HG03108 (cell line): ENCODE measurements around the gene DIAPH2.

Source experiments
- ATAC-seq: cut with Tn5 transposase; IDR thresholded peaks from one replicate; pipeline ENCODE4 v1.9.1; 2021; ENCODE audit warnings: moderate library complexity; ENCODE audit not compliant: unreplicated experiment

DIAPH2 gene

GRCh38 chrX:96684339-96685209 is at the start of gene DIAPH2:
TSS of gene DIAPH2 (plus strand) at chrX:96684842.
- ATAC-seq: peak; percentile 66

GRCh38 chrX:96650023-96650422 is 34.6 kb upstream of the DIAPH2 start:
- no peak for ATAC-seq

GRCh38 chrX:96655947-96656623 is 28.6 kb upstream of the DIAPH2 start:
- ATAC-seq: no peak

- ATAC-seq: no peak
Measured at GRCh38 chrX:96682516-96682915, 2.1 kb upstream of the DIAPH2 start.

- no peak for ATAC-seq
Measured at GRCh38 chrX:96683997-96684338, 674 bp upstream of the DIAPH2 start.

GRCh38 chrX:96685210-96686099 is 813 bp downstream of the DIAPH2 start:
- peak; percentile 18 for ATAC-seq

- ATAC-seq: no peak
Measured at GRCh38 chrX:96687776-96688175, 3.1 kb downstream of the DIAPH2 start.

- no peak for ATAC-seq
Measured at GRCh38 chrX:96688789-96689188, 4.1 kb downstream of the DIAPH2 start.

GRCh38 chrX:96689991-96690390 is 5.3 kb downstream of the DIAPH2 start:
- ATAC-seq: no peak

GRCh38 chrX:96692454-96692853 is 7.8 kb downstream of the DIAPH2 start:
- no peak for ATAC-seq

GRCh38 chrX:96692890-96693289 is 8.2 kb downstream of the DIAPH2 start:
- ATAC-seq: no peak

GRCh38 chrX:96693407-96693806 is 8.8 kb downstream of the DIAPH2 start:
- ATAC-seq: no peak

- no peak for ATAC-seq
Measured at GRCh38 chrX:96696462-96696861, 11.8 kb downstream of the DIAPH2 start.

GRCh38 chrX:96700625-96701024 is 16.0 kb downstream of the DIAPH2 start:
- ATAC-seq: no peak

- ATAC-seq: no peak
Measured at GRCh38 chrX:96703379-96703778, 18.7 kb downstream of the DIAPH2 start.

GRCh38 chrX:96703816-96704215 is 19.2 kb downstream of the DIAPH2 start:
- ATAC-seq: no peak

- ATAC-seq: no peak
Measured at GRCh38 chrX:96704629-96705028, 20.0 kb downstream of the DIAPH2 start.

GRCh38 chrX:96705905-96706304 is 21.3 kb downstream of the DIAPH2 start:
- no peak for ATAC-seq

GRCh38 chrX:96707804-96708203 is 23.2 kb downstream of the DIAPH2 start:
- no peak for ATAC-seq

- no peak for ATAC-seq
Measured at GRCh38 chrX:96710031-96710430, 25.4 kb downstream of the DIAPH2 start.

- ATAC-seq: no peak
Measured at GRCh38 chrX:96713303-96713702, 28.7 kb downstream of the DIAPH2 start.
